22Rv1 (cell line): ENCODE results near the gene SFI1.

Experiments used
- ZFX ChIP-seq: fragments of 450-650 bp; IDR thresholded peaks from 2 replicates; pipeline ENCODE4 v1.6.1; 2017; ENCODE audit warnings: antibody characterized with exemption, borderline replicate concordance
- TF ChIP-seq, protein P1 (sequence below): fragments of 450-650 bp; IDR thresholded peaks from 2 replicates; pipeline ENCODE4 v1.5.1; 2017; ENCODE audit warnings: mild to moderate bottlenecking

GRCh38 chr22:31496007-31496734, at the start of gene SFI1:
- TF ChIP-seq, protein P1, sequence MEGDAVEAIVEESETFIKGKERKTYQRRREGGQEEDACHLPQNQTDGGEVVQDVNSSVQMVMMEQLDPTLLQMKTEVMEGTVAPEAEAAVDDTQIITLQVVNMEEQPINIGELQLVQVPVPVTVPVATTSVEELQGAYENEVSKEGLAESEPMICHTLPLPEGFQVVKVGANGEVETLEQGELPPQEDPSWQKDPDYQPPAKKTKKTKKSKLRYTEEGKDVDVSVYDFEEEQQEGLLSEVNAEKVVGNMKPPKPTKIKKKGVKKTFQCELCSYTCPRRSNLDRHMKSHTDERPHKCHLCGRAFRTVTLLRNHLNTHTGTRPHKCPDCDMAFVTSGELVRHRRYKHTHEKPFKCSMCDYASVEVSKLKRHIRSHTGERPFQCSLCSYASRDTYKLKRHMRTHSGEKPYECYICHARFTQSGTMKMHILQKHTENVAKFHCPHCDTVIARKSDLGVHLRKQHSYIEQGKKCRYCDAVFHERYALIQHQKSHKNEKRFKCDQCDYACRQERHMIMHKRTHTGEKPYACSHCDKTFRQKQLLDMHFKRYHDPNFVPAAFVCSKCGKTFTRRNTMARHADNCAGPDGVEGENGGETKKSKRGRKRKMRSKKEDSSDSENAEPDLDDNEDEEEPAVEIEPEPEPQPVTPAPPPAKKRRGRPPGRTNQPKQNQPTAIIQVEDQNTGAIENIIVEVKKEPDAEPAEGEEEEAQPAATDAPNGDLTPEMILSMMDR = peak; percentile 54
- no peak for TF ChIP-seq ZFX
